Cardiac fibroblast (primary cell): ENCODE measurements around the gene CUL3.

ENCODE experiments used
- DNase-seq, 2 donors: peaks; one replicate each; pipeline versions ENCODE4 v3.0.0 to v3.0.0-alpha.2; 2010; ENCODE audit warnings: low read depth in 2 of 2
- H3K4me3 ChIP-seq, 2 donors: replicated peaks in 1 of 2; 1 replicate in 1 of 2; 2 replicates in 1 of 2; pipeline ENCODE4 v1.5.1; 2011; ENCODE audit warnings: low read depth in 2 of 2, low read length in 2 of 2, mild to moderate bottlenecking in 2 of 2, moderate library complexity in 1 of 2
- TF ChIP-seq, protein P1 (sequence below): IDR thresholded peaks from one replicate; pipeline ENCODE4 v1.5.1; 2011; ENCODE audit warnings: low read depth, mild to moderate bottlenecking, low read length, inconsistent platforms

The CUL3 gene

GRCh38 chr2:224551693-224552092 is 33.5 kb downstream of the CUL3 start:
- TF ChIP-seq, protein P1, sequence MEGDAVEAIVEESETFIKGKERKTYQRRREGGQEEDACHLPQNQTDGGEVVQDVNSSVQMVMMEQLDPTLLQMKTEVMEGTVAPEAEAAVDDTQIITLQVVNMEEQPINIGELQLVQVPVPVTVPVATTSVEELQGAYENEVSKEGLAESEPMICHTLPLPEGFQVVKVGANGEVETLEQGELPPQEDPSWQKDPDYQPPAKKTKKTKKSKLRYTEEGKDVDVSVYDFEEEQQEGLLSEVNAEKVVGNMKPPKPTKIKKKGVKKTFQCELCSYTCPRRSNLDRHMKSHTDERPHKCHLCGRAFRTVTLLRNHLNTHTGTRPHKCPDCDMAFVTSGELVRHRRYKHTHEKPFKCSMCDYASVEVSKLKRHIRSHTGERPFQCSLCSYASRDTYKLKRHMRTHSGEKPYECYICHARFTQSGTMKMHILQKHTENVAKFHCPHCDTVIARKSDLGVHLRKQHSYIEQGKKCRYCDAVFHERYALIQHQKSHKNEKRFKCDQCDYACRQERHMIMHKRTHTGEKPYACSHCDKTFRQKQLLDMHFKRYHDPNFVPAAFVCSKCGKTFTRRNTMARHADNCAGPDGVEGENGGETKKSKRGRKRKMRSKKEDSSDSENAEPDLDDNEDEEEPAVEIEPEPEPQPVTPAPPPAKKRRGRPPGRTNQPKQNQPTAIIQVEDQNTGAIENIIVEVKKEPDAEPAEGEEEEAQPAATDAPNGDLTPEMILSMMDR = no peak
- no peak overlapping the region for H3K4me3 ChIP-seq
- DNase-seq = no peak

- DNase-seq = no peak
- no peak overlapping the region for H3K4me3 ChIP-seq
- TF ChIP-seq, protein P1 = no peak
Measured at GRCh38 chr2:224546926-224547325, 38.2 kb downstream of the CUL3 start.

GRCh38 chr2:224545884-224546644 is 39.1 kb downstream of the CUL3 start:
- no peak overlapping the region for H3K4me3 ChIP-seq
- DNase-seq = peak; percentile 34 to 72
- TF ChIP-seq, protein P1 = no peak

DNA sequence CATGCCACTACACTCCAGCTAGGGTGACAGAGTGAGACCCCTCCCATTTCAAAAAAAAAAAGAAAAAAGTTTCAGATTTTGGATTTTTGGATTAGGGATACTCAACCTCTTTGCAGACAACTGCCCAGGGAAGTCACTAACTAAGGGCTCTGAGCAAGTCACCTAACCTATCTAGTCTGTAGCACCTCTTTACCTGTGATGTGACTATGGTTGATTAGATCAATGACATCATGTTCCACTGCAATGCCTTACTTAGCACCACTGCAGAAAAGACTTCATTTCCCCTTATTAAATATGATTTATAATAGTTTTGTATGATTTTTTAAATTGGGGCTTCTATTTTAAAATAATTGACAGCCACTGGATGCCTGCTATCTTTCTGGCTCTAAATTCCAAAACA is 41.2 kb downstream of the CUL3 start:
- DNase-seq = no peak
- TF ChIP-seq, protein P1 = no peak
- H3K4me3 ChIP-seq = no peak overlapping the region

DNA sequence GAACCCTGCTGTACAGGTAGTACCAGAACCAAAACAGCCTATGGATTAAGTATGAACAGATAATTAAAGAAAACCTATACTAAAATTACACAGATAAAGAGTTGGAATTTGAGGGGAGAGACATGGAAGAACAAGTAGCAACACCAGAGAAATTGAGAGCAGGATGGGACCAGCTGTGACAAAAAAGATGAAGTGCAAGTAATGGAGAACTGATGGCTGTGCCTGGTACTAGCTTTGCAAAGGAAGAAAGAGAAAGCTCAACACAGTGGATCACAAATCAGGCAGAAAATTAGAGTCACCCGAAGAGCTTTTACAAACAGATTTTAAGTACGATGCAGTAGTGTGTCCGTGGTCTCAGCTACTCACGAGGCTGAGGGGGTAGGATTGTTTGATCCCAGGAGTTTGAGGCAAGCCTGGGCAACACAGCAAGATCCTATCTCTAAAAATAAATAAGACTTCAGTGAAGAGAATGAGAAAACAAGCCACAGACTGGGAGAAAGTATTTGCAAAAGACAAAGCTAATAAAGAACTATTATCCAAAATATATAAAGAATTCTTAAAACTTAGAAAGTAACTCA is 46.5 kb downstream of the CUL3 start:
- TF ChIP-seq, protein P1 = no peak

DNA sequence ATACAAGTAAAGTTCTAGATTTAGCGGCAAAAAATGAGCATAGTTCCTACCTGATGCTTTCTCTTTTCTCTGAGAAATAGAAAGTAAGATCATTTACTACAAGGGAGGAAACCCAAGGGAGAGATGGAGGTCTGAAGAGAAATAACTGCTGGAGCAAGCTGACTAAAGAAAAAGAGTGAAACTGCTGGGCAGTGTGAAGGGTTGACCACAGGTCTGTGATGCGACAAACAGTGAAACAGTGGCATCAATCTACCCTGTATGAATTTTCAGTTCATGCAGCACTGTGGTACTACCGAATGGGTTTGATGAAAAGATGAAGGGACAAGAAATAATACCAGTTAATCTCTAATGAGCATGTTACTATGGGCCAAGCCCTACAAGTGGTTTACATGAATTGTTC is 52.2 kb downstream of the CUL3 start:
- no peak overlapping the region for H3K4me3 ChIP-seq
- TF ChIP-seq, protein P1 = no peak
- no peak for DNase-seq

More for the DNA sequence above, 46.5 kb downstream of the CUL3 start:
- no peak for DNase-seq
- H3K4me3 ChIP-seq = no peak overlapping the region

DNA sequence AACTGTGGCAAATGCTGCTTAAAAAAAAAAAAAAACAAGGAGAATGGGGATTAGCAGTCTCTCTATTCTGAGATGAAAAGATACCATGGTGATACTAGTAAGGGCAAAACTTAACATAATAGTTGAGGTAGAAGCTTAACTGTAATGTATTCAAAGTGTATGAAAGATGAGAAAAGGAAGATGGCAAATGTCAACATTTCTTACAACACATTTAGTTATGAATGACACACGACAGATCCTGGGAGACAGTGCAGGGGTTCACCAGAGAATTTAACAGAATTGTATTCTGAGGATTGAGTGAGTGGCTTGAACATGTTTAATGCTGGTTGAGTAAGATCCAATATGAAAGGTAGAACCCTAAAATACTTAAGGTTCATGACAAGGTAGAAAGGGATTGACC is 52.7 kb downstream of the CUL3 start:
- TF ChIP-seq, protein P1 = no peak
- DNase-seq = no peak
- no peak overlapping the region for H3K4me3 ChIP-seq
